Fibroblast of lung (primary cell): ENCODE data around the gene LEFTY2. TPM values are rescaled to one million over a fixed set of nuclear protein-coding genes. Genes with fewer than 3 reads are reported as not detected.

ENCODE experiments used
- DNase-seq, 2 donors: peaks; one replicate each; pipeline versions ENCODE4 v3.0.0 to v3.0.0-alpha.2; 2010; ENCODE audit warnings: low read depth in 2 of 2
- H2AFZ ChIP-seq: 2 replicates; pipeline ENCODE4 v1.5.1; 2012; ENCODE audit warnings: low read length, control low read depth, inconsistent platforms
- H3K27ac ChIP-seq: 2 replicates; pipeline ENCODE4 v1.5.1; 2011; ENCODE audit warnings: low read length, control low read depth; ENCODE audit not compliant: insufficient read depth
- H3K27me3 ChIP-seq: 2 replicates; pipeline ENCODE4 v1.5.1; 2011; ENCODE audit warnings: mild to moderate bottlenecking, low read length; ENCODE audit not compliant: control insufficient read depth, insufficient read depth
- H3K36me3 ChIP-seq: 2 replicates; pipeline ENCODE4 v1.5.1; 2011; ENCODE audit warnings: low read length; ENCODE audit not compliant: control insufficient read depth, insufficient read depth
- H3K4me1 ChIP-seq: 2 replicates; pipeline ENCODE4 v1.5.1; 2011; ENCODE audit warnings: low read length; ENCODE audit not compliant: control insufficient read depth, insufficient read depth; ENCODE audit errors: extremely low read depth
- H3K4me2 ChIP-seq: 2 replicates; pipeline ENCODE4 v1.5.1; 2011; ENCODE audit warnings: low read length, control low read depth; ENCODE audit not compliant: insufficient read depth; ENCODE audit errors: extremely low read depth
- H3K4me3 ChIP-seq, 4 experiments: fragments of 200-600 bp in 1 of 4; sonication (generic) in 1 of 4; replicated peaks in 1 of 4; 2 replicates each; pipeline ENCODE4 v1.5.1; 2011 to 2016; ENCODE audit warnings: low read length in 4 of 4, low read depth in 3 of 4, mild to moderate bottlenecking in 3 of 4, control low read depth in 2 of 4, inconsistent platforms in 1 of 4, mixed read lengths in 1 of 4; ENCODE audit not compliant: insufficient read depth in 1 of 4; ENCODE audit errors: control extremely low read depth in 1 of 4
- H3K79me2 ChIP-seq: 2 replicates; pipeline ENCODE4 v1.5.1; 2012; ENCODE audit warnings: mild to moderate bottlenecking, low read length, inconsistent platforms; ENCODE audit not compliant: control insufficient read depth, insufficient read depth
- H3K9ac ChIP-seq: 2 replicates; pipeline ENCODE4 v1.5.1; 2011; ENCODE audit warnings: mild to moderate bottlenecking, low read length, control low read depth; ENCODE audit not compliant: insufficient read depth
- H3K9me3 ChIP-seq: 2 replicates; pipeline ENCODE4 v1.5.1; 2012; ENCODE audit warnings: low read depth, low read length; ENCODE audit not compliant: control insufficient read depth, insufficient read depth
- H4K20me1 ChIP-seq: 2 replicates; pipeline ENCODE4 v1.5.1; 2011; ENCODE audit warnings: low read length; ENCODE audit not compliant: control insufficient read depth, insufficient read depth; ENCODE audit errors: extremely low read depth
- EZH2 ChIP-seq: IDR thresholded peaks from 2 replicates; pipeline ENCODE4 v1.5.1; 2012; ENCODE audit warnings: low read length, control low read depth, mild to moderate bottlenecking; ENCODE audit errors: missing control alignments
- polyA plus RNA-seq, 2 donors: library from polyadenylated mRNA; depleted of rRNA in 1 of 2; stranded (reverse) in 1 of 2; unstranded in 1 of 2; fragments of >200 nt; gene quantifications; 2 replicates each; pipeline ENCODE4 v1.2.1, GENCODE V29; 2011 to 2012; ENCODE audit warnings: missing spikeins in 1 of 2
- total RNA-seq: library from RNA; depleted of rRNA; stranded (reverse); fragments of >200 nt; gene quantifications from 2 replicates; pipeline ENCODE4 v1.2.1, GENCODE V29; 2014
- TF ChIP-seq, protein P1 (sequence below), 2 donors: IDR thresholded peaks in 1 of 2; conservative IDR thresholded peaks in 1 of 2; 1 replicate in 1 of 2; 2 replicates in 1 of 2; pipeline ENCODE4 v1.5.1; 2011 to 2012; ENCODE audit warnings: low read length in 2 of 2, control low read depth in 1 of 2, inconsistent platforms in 1 of 2, low read depth in 1 of 2, mild to moderate bottlenecking in 1 of 2

The LEFTY2 gene
- total and polyA plus RNA-seq, 2 donors (not counting 1 experiment from before 2014, with no cell fraction given), result not detected

DNA sequence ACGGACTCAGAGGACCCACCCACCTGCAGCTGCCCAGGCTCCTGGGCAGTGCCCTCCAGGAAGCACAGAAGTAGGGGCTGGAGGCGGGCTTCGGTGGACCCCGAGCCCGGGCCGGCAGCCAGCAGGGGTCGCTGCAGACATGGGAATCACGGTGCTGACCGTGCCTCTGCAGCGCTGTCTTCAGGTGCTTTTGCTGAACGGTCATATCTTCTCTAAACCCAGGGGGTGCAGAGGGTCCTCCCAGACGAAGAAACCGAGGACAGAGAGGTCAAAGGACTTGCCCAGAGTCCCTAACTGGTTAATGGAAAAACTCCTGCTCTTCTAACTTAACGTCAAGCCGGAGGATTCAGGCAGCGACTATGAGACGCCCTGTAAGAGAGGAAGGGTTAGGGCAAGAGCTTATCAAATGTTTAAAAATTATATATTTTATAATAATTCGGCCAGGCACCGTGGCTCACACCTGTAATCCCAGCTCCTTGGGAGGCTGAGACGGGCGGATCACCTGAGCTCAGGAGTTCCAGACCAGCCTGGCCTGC is 21.5 kb upstream of the LEFTY2 start:
- Histone ChIP-seq H3K4me1 (no peaks in the 10 kb centered on the region), H3K27ac (no peak overlapping the region), H3K27me3 (no peaks in the 10 kb centered on the region), H3K79me2 (no peaks in the 10 kb centered on the region), H3K4me2 (no peak overlapping the region), H3K4me3 (no peak overlapping the region), H4K20me1 (no peaks in the 10 kb centered on the region), H3K9me3 (no peaks in the 10 kb centered on the region), H3K36me3 (no peaks in the 10 kb centered on the region), H3K9ac (no peak overlapping the region), H2AFZ (no peak overlapping the region)
- DNase-seq, result peak in 1 of 2 donors; percentile 15
- TF ChIP-seq, protein P1, sequence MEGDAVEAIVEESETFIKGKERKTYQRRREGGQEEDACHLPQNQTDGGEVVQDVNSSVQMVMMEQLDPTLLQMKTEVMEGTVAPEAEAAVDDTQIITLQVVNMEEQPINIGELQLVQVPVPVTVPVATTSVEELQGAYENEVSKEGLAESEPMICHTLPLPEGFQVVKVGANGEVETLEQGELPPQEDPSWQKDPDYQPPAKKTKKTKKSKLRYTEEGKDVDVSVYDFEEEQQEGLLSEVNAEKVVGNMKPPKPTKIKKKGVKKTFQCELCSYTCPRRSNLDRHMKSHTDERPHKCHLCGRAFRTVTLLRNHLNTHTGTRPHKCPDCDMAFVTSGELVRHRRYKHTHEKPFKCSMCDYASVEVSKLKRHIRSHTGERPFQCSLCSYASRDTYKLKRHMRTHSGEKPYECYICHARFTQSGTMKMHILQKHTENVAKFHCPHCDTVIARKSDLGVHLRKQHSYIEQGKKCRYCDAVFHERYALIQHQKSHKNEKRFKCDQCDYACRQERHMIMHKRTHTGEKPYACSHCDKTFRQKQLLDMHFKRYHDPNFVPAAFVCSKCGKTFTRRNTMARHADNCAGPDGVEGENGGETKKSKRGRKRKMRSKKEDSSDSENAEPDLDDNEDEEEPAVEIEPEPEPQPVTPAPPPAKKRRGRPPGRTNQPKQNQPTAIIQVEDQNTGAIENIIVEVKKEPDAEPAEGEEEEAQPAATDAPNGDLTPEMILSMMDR (conservative IDR thresholded peaks at IDR 0.05 in 1 of 2, IDR thresholded peaks at IDR 0.05 in 1 of 2; ENCODE audit: low read depth in 1 of 2, low read length in 2 of 2), result peak in 1 of 2 donors; percentile 57
- TF ChIP-seq EZH2, result no peak

DNA sequence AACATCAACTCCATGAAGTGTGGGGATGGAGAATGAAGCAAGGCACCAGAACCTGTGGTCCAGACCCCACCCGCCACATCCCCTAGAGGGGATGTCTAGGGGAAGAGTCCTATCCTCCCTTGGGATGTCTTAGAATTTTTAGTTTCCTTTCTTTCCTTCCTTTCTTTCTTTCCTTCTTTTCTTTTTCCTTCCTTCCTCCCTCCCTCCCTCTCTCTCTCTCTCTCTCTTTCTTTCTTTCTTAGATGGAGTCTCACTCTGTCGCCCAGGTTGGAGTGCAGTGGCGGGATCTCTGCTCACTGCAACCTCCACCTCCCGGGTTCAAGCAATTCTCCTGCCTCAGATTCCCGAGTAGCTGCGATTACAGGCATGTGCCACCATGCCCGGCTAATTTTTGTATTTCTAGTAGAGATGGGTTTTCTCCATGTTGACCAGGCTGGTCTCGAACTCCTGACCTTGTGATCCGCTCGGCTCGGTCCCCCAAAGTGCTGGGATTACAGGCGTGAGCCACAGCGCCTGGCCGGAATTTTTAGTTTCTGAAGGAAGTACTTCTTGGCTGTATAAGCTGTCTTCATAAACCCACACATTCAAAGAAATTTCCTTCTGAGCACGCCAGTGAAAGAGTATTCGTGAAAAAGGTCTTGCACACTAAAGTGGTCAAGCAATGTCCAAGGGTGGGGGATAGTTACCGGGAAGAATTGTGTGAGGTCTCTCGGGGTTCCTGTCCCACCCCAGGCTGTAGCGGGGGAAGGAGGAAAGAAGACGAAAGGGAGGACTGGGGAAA is 20.8 kb upstream of the LEFTY2 start:
- H3K4me2 ChIP-seq, result no peak overlapping the region
- H3K9me3 ChIP-seq, result no peaks in the 10 kb centered on the region
- no peak overlapping the region for H3K27ac ChIP-seq
- H3K36me3 ChIP-seq, result no peaks in the 10 kb centered on the region
- no peak overlapping the region for H3K9ac ChIP-seq
- DNase-seq, result no peak
- no peaks in the 10 kb centered on the region for H3K27me3 ChIP-seq
- no peaks in the 10 kb centered on the region for H4K20me1 ChIP-seq
- no peak overlapping the region for H3K4me3 ChIP-seq
- no peak overlapping the region for H2AFZ ChIP-seq
- TF ChIP-seq EZH2, result no peak
- TF ChIP-seq, protein P1 (conservative IDR thresholded peaks at IDR 0.05 in 1 of 2, IDR thresholded peaks at IDR 0.05 in 1 of 2; ENCODE audit: low read depth in 1 of 2, low read length in 2 of 2), result no peak
- H3K4me1 ChIP-seq, result no peaks in the 10 kb centered on the region
- no peaks in the 10 kb centered on the region for H3K79me2 ChIP-seq

DNA sequence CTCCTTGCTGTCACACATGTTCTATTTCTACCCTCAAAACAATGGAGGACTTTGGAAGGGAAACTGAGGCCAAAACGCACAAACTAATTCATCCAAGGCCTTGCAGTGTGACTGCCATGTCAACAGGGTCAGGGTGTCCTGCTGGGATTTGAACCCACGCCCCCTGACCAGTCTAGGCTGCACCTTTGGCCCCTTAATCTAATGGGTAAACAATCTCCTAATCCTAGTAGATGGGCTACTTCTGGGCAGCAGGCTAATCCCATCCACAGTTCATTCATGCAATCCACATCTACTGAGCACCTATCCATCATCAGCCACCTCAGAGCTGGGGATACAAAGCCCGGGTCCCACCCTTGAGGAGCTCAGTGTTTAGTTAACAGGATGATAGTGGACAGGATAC is 17.0 kb upstream of the LEFTY2 start:
- H3K4me2 ChIP-seq, result no peak overlapping the region
- no peaks in the 10 kb centered on the region for H3K27me3 ChIP-seq
- H3K4me1 ChIP-seq, result no peaks in the 10 kb centered on the region
- H3K9me3 ChIP-seq, result no peaks in the 10 kb centered on the region
- TF ChIP-seq, protein P1 (conservative IDR thresholded peaks at IDR 0.05 in 1 of 2, IDR thresholded peaks at IDR 0.05 in 1 of 2; ENCODE audit: low read depth in 1 of 2, low read length in 2 of 2), result no peak
- TF ChIP-seq EZH2, result no peak
- H3K9ac ChIP-seq, result no peak overlapping the region
- no peak overlapping the region for H3K27ac ChIP-seq
- H3K36me3 ChIP-seq, result no peaks in the 10 kb centered on the region
- no peaks in the 10 kb centered on the region for H4K20me1 ChIP-seq
- no peak for DNase-seq
- no peaks in the 10 kb centered on the region for H3K79me2 ChIP-seq
- no peak overlapping the region for H2AFZ ChIP-seq
- no peak overlapping the region for H3K4me3 ChIP-seq
